IPS-20b (cell line): ENCODE results near the gene CXCL13.

Experiments
- H3K27ac ChIP-seq: one replicate; pipeline ENCODE4 v1.5.1; 2013; ENCODE audit warnings: low read length
- H3K27me3 ChIP-seq: 2 replicates; pipeline ENCODE4 v1.6.1; 2013; ENCODE audit warnings: mild to moderate bottlenecking, low read length, inconsistent platforms; ENCODE audit not compliant: insufficient read depth
- H3K36me3 ChIP-seq: 2 replicates; pipeline ENCODE4 v1.6.1; 2013; ENCODE audit warnings: low read depth, mild to moderate bottlenecking, inconsistent platforms, low read length, moderate library complexity; ENCODE audit not compliant: insufficient read depth
- H3K4me1 ChIP-seq: 2 replicates; pipeline ENCODE4 v1.6.1; 2013; ENCODE audit warnings: mild to moderate bottlenecking, control low read depth, inconsistent platforms, low read length, moderate library complexity; ENCODE audit not compliant: insufficient read depth
- H3K4me3 ChIP-seq: 2 replicates; pipeline ENCODE4 v1.5.1; 2013; ENCODE audit warnings: mild to moderate bottlenecking, low read length, inconsistent platforms
- H3K9ac ChIP-seq: 2 replicates; pipeline ENCODE4 v1.6.1; 2013; ENCODE audit warnings: low read depth, mild to moderate bottlenecking, inconsistent platforms, low read length, moderate library complexity
- H3K9me3 ChIP-seq: 2 replicates; pipeline ENCODE4 v1.6.1; 2013; ENCODE audit warnings: mild to moderate bottlenecking, low read depth, low read length, inconsistent platforms; ENCODE audit not compliant: insufficient read depth

Gene CXCL13

DNA sequence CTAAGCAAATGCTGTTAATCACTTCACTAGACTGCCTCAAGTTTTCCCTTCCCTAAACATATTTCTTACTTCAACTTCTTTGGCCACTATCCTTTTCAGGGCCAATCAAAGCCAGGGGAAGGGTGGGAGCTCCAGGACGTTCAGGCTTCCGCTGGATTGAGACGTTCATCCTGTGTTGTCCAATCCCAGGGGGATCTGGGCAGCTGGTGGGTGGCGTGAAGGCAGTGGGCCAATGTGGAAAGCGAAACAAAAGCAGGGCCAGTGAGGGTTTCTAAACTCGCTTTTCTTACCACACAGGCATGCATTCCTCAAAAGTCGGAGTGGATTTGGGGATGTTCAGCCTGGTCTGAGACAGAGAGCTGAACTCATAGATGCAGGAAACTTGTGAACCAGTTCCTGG lies 7.6 kb downstream of the CXCL13 start:
- Histone ChIP-seq H3K27me3 (no peaks in the 10 kb centered on the region), H3K9ac (no peak overlapping the region), H3K4me1 (no peaks in the 10 kb centered on the region), H3K4me3 (no peak overlapping the region), H3K9me3 (no peaks in the 10 kb centered on the region), H3K27ac (no peak overlapping the region), H3K36me3 (no peaks in the 10 kb centered on the region)

GRCh38 chr4:77615153-77615552 lies 9.5 kb downstream of the CXCL13 start:
- no peak overlapping the region for H3K27ac ChIP-seq

GRCh38 chr4:77617203-77617602 lies 11.6 kb downstream of the CXCL13 start:
- H3K4me3 ChIP-seq = no peak overlapping the region
- no peaks in the 10 kb centered on the region for H3K9me3 ChIP-seq
- H3K27ac ChIP-seq = no peak overlapping the region
- no peaks in the 10 kb centered on the region for H3K4me1 ChIP-seq
- H3K36me3 ChIP-seq = no peaks in the 10 kb centered on the region
- H3K9ac ChIP-seq = no peak overlapping the region
- 0 out of 2 replicates have a peak, but pooled peaks cover 4% of the 10 kb centered on the region for H3K27me3 ChIP-seq

More at GRCh38 chr4:77615153-77615552, 9.5 kb downstream of the CXCL13 start:
- no peaks in the 10 kb centered on the region for H3K9me3 ChIP-seq
- 0 out of 2 replicates have a peak, but pooled peaks cover 4% of the 10 kb centered on the region for H3K27me3 ChIP-seq
- no peaks in the 10 kb centered on the region for H3K4me1 ChIP-seq
- H3K36me3 ChIP-seq = no peaks in the 10 kb centered on the region
- H3K4me3 ChIP-seq = no peak overlapping the region
- H3K9ac ChIP-seq = no peak overlapping the region

- no peak overlapping the region for H3K4me3 ChIP-seq
- no peaks in the 10 kb centered on the region for H3K4me1 ChIP-seq
- H3K27me3 ChIP-seq = 0 out of 2 replicates have a peak, but pooled peaks cover 4% of the 10 kb centered on the region
- H3K36me3 ChIP-seq = no peaks in the 10 kb centered on the region
- no peak overlapping the region for H3K27ac ChIP-seq
- no peak overlapping the region for H3K9ac ChIP-seq
- no peaks in the 10 kb centered on the region for H3K9me3 ChIP-seq
Measured at GRCh38 chr4:77618383-77619241, 13.0 kb downstream of the CXCL13 start.

GRCh38 chr4:77619408-77619807 lies 13.8 kb downstream of the CXCL13 start:
- H3K9ac ChIP-seq = no peak overlapping the region
- no peaks in the 10 kb centered on the region for H3K9me3 ChIP-seq
- no peaks in the 10 kb centered on the region for H3K4me1 ChIP-seq
- H3K27me3 ChIP-seq = 0 out of 2 replicates have a peak, but pooled peaks cover 4% of the 10 kb centered on the region
- no peak overlapping the region for H3K4me3 ChIP-seq
- no peaks in the 10 kb centered on the region for H3K36me3 ChIP-seq
- H3K27ac ChIP-seq = no peak overlapping the region

GRCh38 chr4:77621254-77621653 lies 15.6 kb downstream of the CXCL13 start:
- Histone ChIP-seq H3K4me3 (no peak overlapping the region), H3K27me3 (0 out of 2 replicates have a peak, but pooled peaks cover 4% of the 10 kb centered on the region), H3K4me1 (no peaks in the 10 kb centered on the region), H3K9ac (no peak overlapping the region), H3K27ac (no peak overlapping the region), H3K36me3 (no peaks in the 10 kb centered on the region), H3K9me3 (no peaks in the 10 kb centered on the region)

DNA sequence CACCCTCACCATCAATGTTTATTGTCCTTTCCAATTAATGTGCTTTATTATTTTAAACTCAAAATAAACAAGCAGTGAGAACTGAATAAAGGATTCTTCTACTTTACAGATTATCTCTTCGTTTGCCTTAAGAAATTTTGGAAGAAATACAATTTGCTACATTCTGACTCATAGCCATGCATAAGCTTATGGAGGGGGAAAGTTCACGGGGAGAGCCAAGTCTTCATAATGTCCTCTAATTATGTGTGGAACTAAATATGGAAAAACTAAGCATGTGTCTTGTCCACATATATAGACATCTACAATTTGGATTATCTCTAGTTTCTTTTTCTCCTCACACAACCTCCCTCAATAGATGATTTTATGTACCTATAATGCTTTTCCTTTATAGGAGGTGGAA lies 17.5 kb downstream of the CXCL13 start:
- Histone ChIP-seq H3K27me3 (0 out of 2 replicates have a peak, but pooled peaks cover 4% of the 10 kb centered on the region), H3K9me3 (no peaks in the 10 kb centered on the region), H3K4me3 (no peak overlapping the region), H3K36me3 (no peaks in the 10 kb centered on the region), H3K4me1 (no peaks in the 10 kb centered on the region), H3K9ac (no peak overlapping the region), H3K27ac (no peak overlapping the region)

DNA sequence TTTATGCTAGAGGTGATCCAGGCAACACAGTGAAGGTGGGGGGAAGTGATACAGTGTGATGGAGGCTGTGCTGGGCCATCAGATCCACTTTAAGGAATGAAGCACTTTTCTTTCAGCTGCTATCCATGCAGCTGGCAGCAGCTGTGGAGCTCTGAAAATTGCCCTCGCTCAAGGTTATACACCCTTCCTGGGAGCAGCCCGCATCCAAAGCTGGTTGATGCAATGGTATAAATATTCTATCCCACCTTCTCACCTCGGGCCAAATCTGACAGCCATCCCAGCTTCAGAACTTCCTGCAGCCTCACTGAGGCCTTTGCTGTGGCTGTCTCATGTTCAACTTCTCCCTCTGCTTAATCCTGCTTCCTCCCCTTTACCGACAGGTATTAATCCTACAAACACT lies 18.6 kb downstream of the CXCL13 start:
- no peaks in the 10 kb centered on the region for H3K4me1 ChIP-seq
- H3K36me3 ChIP-seq = no peaks in the 10 kb centered on the region
- no peak overlapping the region for H3K4me3 ChIP-seq
- H3K9me3 ChIP-seq = no peaks in the 10 kb centered on the region
- H3K27ac ChIP-seq = no peak overlapping the region
- 0 out of 2 replicates have a peak, but pooled peaks cover 3% of the 10 kb centered on the region for H3K27me3 ChIP-seq
- no peak overlapping the region for H3K9ac ChIP-seq

GRCh38 chr4:77625485-77625884 lies 19.9 kb downstream of the CXCL13 start:
- Histone ChIP-seq H3K27ac (no peak overlapping the region), H3K4me3 (no peak overlapping the region), H3K27me3 (no peaks in the 10 kb centered on the region), H3K4me1 (no peaks in the 10 kb centered on the region), H3K36me3 (no peaks in the 10 kb centered on the region), H3K9ac (no peak overlapping the region), H3K9me3 (no peaks in the 10 kb centered on the region)

DNA sequence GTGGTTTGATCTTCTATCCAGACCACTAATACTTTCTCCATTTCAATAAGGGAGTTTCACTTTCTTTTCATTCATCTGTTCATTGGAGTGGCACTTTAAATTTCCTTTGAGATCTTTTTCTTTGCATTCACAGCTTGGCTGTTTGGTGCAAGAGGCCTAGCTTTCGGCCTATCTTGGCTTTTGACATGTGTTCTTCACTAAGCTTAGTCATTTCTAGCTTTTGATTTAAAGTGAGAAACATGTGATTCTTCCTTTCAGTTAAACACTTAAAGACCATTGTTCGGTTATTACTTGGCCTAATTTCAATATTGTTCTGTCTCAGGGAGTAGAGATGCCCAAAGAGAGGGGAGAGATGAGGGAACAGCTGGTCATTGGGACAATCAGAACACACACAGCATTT lies 24.3 kb downstream of the CXCL13 start:
- H3K9ac ChIP-seq = no peak overlapping the region
- H3K4me3 ChIP-seq = no peak overlapping the region
- no peaks in the 10 kb centered on the region for H3K9me3 ChIP-seq
- H3K27ac ChIP-seq = no peak overlapping the region
- no peaks in the 10 kb centered on the region for H3K27me3 ChIP-seq
- H3K4me1 ChIP-seq = no peaks in the 10 kb centered on the region
- no peaks in the 10 kb centered on the region for H3K36me3 ChIP-seq

- no peaks in the 10 kb centered on the region for H3K9me3 ChIP-seq
- H3K27me3 ChIP-seq = no peaks in the 10 kb centered on the region
- H3K4me3 ChIP-seq = no peak overlapping the region
- no peak overlapping the region for H3K27ac ChIP-seq
- no peak overlapping the region for H3K9ac ChIP-seq
- H3K36me3 ChIP-seq = no peaks in the 10 kb centered on the region
- H3K4me1 ChIP-seq = no peaks in the 10 kb centered on the region
Measured at GRCh38 chr4:77631276-77631675, 25.7 kb downstream of the CXCL13 start.

DNA sequence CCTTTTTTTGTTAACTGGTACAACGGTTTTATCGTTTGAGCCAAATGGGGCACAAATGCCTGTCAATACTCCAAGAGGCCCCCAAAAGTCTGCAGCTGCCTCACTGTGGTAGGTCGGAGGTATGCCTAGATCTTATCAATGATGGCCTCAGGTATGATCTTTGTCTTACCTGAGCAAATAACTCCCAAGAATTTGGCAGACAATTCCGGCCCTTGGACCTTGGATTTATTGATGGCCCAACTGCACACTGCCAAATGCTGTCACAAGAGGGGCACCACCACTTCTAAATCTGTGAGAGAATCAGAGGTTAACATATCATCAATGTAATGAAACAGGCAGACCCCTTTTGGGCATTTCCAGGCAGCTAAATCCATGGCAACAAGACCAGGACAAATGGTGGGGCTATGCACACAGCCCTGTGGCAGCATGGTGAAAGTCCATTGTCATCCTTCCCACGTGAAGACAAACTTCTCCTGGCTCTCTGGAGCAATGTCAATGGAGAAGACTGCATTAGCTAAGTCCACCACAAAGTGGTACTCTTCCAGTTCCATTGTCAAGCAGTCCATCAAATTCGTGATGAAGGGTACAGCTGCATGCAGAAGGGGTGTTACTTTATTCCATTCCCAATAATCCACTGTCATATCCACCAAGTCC lies 28.6 kb downstream of the CXCL13 start:
- H3K27ac ChIP-seq = no peak overlapping the region
- no peak overlapping the region for H3K4me3 ChIP-seq
- no peaks in the 10 kb centered on the region for H3K27me3 ChIP-seq
- H3K4me1 ChIP-seq = no peaks in the 10 kb centered on the region
- no peak overlapping the region for H3K9ac ChIP-seq
- H3K9me3 ChIP-seq = no peaks in the 10 kb centered on the region
- no peaks in the 10 kb centered on the region for H3K36me3 ChIP-seq
